ENCODE data around the gene CFAP157.

CFAP157 gene

GRCh38 chr9:127698985-127699670, 7.7 kb upstream of the CFAP157 start:
- intact Hi-C loops (cut with micrococcal nuclease): loop anchor here (1.0 kb wide), 1 partner anchor 16 kb away; the partner anchor contains the start of gene PTRH1
- peak overlapping the region; percentile 63 for H3K4me3 Mint-ChIP-seq
- peaks cover 3% of the 10 kb centered on the region for H3K27me3 Mint-ChIP-seq
- H3K36me3 Mint-ChIP-seq (ENCODE audit: low read depth): no peaks in the 10 kb centered on the region
- H3K27ac Mint-ChIP-seq: peak overlapping the region; percentile 96
- peaks cover 26% of the 10 kb centered on the region for H3K4me1 Mint-ChIP-seq (ENCODE audit: low read depth)
- H3K9me3 Mint-ChIP-seq: no peaks in the 10 kb centered on the region

GRCh38 chr9:127700140-127700539, 6.6 kb upstream of the CFAP157 start:
- intact Hi-C loops (cut with micrococcal nuclease): no loop called here

DNA sequence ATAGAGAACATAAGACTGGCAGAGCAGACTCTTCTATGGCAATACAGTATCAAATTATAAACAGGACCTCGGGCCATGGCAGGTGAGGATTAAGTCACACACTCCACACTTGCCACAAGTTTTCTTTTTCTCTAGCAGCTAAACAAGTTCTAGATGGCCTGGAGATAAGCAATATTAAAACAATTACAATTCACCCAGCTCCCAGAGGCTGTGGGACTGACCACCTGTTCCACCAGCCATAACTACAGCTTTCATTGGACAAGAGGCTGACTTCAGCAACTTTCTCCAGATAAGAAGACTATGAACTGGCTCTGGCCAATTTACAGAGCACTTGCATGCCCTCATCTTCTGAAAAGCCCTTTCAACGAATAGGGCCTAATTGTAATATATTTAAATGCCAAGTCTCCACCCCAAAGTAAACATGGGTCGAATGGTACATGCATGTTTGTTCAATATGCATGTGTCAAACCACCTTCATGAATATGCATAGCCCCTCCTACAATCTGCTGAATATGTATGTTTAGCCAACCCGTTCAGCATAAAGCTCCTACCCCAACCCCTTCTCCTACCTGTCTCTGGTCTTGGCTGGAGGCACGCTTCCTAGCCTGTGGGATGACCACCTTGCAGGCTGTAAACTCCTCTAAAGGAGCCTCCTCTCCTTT, 6.1 kb upstream of the CFAP157 start:
- no peak overlapping the region for H3K4me3 Mint-ChIP-seq
- H3K9me3 Mint-ChIP-seq: no peaks in the 10 kb centered on the region
- peaks cover 5% of the 10 kb centered on the region for H3K27me3 Mint-ChIP-seq

More at GRCh38 chr9:127700140-127700539, 6.6 kb upstream of the CFAP157 start:
- no peaks in the 10 kb centered on the region for H3K36me3 Mint-ChIP-seq (ENCODE audit: low read depth)
- H3K27ac Mint-ChIP-seq: peak overlapping the region; percentile 96
- H3K4me1 Mint-ChIP-seq (ENCODE audit: low read depth): peaks cover 26% of the 10 kb centered on the region
- H3K27me3 Mint-ChIP-seq: peaks cover 5% of the 10 kb centered on the region
- H3K9me3 Mint-ChIP-seq: no peaks in the 10 kb centered on the region
- no peak overlapping the region for H3K4me3 Mint-ChIP-seq

GRCh38 chr9:127703289-127703946, 3.4 kb upstream of the CFAP157 start:
- no peaks in the 10 kb centered on the region for H3K36me3 Mint-ChIP-seq (ENCODE audit: low read depth)
- peaks cover 23% of the 10 kb centered on the region for H3K4me1 Mint-ChIP-seq (ENCODE audit: low read depth)
- no peak overlapping the region for H3K4me3 Mint-ChIP-seq
- peaks cover 2% of the 10 kb centered on the region for H3K9me3 Mint-ChIP-seq
- peaks cover 7% of the 10 kb centered on the region for H3K27me3 Mint-ChIP-seq
- intact Hi-C loops (cut with micrococcal nuclease): no loop called here
- H3K27ac Mint-ChIP-seq: no peak overlapping the region

More for the DNA sequence above, 6.1 kb upstream of the CFAP157 start:
- intact Hi-C loops (cut with micrococcal nuclease): no loop called here
- H3K36me3 Mint-ChIP-seq (ENCODE audit: low read depth): no peaks in the 10 kb centered on the region
- peak overlapping the region; percentile 96 for H3K27ac Mint-ChIP-seq
- peaks cover 26% of the 10 kb centered on the region for H3K4me1 Mint-ChIP-seq (ENCODE audit: low read depth)

GRCh38 chr9:127705577-127706379, 1.0 kb upstream of the CFAP157 start:
- Mint-ChIP-seq H3K9me3 (peaks cover 8% of the 10 kb centered on the region), H3K36me3 (ENCODE audit: low read depth) (no peaks in the 10 kb centered on the region), H3K27ac (no peak overlapping the region), H3K27me3 (peaks cover 19% of the 10 kb centered on the region), H3K4me1 (ENCODE audit: low read depth) (peaks cover 6% of the 10 kb centered on the region), H3K4me3 (no peak overlapping the region)
- intact Hi-C loops (cut with micrococcal nuclease): no loop called here

DNA sequence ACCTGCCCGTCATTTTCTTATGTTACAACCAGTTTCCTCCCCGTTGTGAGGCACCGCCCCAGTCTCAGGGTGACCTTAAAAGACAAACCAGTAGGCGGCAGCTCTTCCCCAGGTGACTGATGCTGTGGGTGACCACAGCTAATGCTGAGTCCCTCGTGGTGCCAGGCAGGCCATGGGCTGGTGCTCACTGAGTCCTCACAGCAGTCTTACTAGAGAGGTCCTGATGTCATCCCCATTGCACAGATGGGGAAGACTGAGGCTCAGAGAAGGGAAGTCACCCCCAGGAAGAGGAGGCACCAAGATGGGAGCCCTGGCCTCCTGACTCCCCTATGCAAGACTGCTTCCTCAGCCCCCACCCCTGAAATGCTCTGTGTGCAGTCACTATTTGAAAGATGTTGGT, 978 bp downstream of the CFAP157 start:
- H3K27me3 Mint-ChIP-seq: peaks cover 23% of the 10 kb centered on the region
- H3K4me1 Mint-ChIP-seq (ENCODE audit: low read depth): peaks cover 24% of the 10 kb centered on the region
- H3K4me3 Mint-ChIP-seq: no peak overlapping the region
- H3K27ac Mint-ChIP-seq: no peak overlapping the region
- peaks cover 13% of the 10 kb centered on the region for H3K36me3 Mint-ChIP-seq (ENCODE audit: low read depth)
- H3K9me3 Mint-ChIP-seq: peaks cover 8% of the 10 kb centered on the region
- intact Hi-C loops (cut with micrococcal nuclease): no loop called here

- Mint-ChIP-seq H3K27me3 (peaks cover 23% of the 10 kb centered on the region), H3K4me3 (no peak overlapping the region), H3K9me3 (peaks cover 8% of the 10 kb centered on the region), H3K27ac (no peak overlapping the region), H3K4me1 (ENCODE audit: low read depth) (peaks cover 24% of the 10 kb centered on the region), H3K36me3 (ENCODE audit: low read depth) (peaks cover 13% of the 10 kb centered on the region)
- intact Hi-C loops (cut with micrococcal nuclease): no loop called here
These were observed 2.3 kb downstream of the CFAP157 start for GRCh38 chr9:127708952-127709587.

DNA sequence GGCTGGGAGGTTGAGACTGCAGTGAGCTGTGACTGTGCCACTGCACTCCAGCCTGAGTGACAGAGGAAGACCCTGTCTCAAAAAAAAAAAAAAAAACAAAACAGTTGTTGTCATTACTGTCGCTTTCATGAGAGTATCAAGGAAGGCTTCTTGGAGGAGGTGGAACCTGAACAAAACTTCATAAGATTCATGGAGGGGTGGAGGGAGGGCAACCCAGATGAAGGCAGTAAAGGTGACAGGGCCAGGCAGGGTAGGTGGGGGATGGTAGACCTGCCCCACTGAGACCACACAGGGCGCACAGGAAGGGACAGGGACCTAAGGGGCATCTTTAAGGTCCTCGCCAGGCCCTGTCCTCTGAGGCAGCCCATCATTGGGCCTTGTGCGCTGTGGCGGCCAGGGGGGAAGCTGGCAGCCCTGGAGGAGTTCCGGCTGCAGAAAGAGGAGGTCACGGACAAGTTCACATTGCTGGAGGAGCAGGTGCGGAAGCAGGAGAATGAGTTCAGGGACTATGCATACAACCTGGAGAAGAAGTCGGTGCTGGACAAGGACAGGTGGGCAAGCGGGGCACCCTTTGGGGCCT, 3.5 kb downstream of the CFAP157 start:
- Mint-ChIP-seq H3K4me1 (ENCODE audit: low read depth) (peaks cover 30% of the 10 kb centered on the region), H3K36me3 (ENCODE audit: low read depth) (peaks cover 17% of the 10 kb centered on the region), H3K27ac (no peak overlapping the region), H3K27me3 (peaks cover 25% of the 10 kb centered on the region), H3K4me3 (no peak overlapping the region), H3K9me3 (peaks cover 8% of the 10 kb centered on the region)
- intact Hi-C loops (cut with micrococcal nuclease): no loop called here

DNA sequence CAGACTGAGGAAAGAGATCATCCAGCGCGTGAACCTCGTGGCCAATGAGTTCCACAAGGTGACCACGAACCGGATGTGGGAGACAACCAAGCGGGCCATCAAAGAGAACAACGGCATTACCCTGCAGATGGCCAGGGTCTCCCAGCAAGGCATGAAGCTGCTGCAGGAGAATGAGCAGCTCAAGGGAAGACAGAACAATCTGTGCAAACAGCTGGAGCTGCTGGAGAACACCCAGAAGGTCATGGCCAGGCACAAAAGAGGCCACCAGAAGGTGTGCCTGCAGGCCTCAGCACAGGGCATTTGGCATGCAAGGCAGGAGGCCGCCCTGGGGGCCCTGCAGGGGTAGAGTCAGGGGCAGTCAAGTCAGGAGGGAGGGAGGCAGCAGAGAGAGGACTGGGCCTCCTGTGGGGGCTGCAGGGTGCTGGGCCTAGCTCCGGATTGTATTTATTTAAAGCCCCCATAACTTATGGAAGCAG, 4.5 kb downstream of the CFAP157 start:
- intact Hi-C loops (cut with micrococcal nuclease): no loop called here
- Mint-ChIP-seq H3K36me3 (ENCODE audit: low read depth) (peaks cover 21% of the 10 kb centered on the region), H3K9me3 (peaks cover 8% of the 10 kb centered on the region), H3K4me3 (no peak overlapping the region), H3K4me1 (ENCODE audit: low read depth) (peaks cover 36% of the 10 kb centered on the region), H3K27me3 (peaks cover 25% of the 10 kb centered on the region), H3K27ac (no peak overlapping the region)

DNA sequence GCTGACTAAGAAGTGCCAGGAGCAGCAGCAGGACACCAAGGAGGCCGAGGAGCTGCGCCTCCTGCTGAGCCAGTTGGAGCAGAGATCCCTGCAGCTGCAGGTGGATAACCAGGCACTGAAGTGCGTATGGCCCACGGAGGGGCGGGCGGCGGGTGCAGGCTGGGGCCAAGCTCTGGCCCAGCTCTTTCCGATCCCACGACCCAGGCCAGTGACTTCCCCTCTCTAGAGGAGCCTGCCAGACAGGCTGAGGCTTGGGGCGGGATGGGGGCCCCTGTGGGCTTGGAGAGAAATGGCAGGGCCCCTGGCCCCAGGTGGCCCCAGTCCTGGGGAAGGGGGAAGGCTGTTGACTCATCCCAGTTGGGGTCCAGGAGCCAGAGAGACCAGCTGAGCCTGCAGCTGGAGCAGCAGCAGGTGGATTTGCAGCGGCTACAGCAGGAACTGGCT, 5.1 kb downstream of the CFAP157 start:
- peaks cover 34% of the 10 kb centered on the region for H3K4me1 Mint-ChIP-seq (ENCODE audit: low read depth)
- intact Hi-C loops (cut with micrococcal nuclease): no loop called here

GRCh38 chr9:127712371-127712770, 5.6 kb downstream of the CFAP157 start:
- peaks cover 8% of the 10 kb centered on the region for H3K9me3 Mint-ChIP-seq
- H3K4me3 Mint-ChIP-seq: no peak overlapping the region
- peaks cover 21% of the 10 kb centered on the region for H3K36me3 Mint-ChIP-seq (ENCODE audit: low read depth)
- H3K27ac Mint-ChIP-seq: no peak overlapping the region
- intact Hi-C loops (cut with micrococcal nuclease): no loop called here
- peaks cover 30% of the 10 kb centered on the region for H3K4me1 Mint-ChIP-seq (ENCODE audit: low read depth)
- H3K27me3 Mint-ChIP-seq: peaks cover 23% of the 10 kb centered on the region

More for the DNA sequence above, 5.1 kb downstream of the CFAP157 start:
- H3K9me3 Mint-ChIP-seq: peaks cover 8% of the 10 kb centered on the region
- H3K27me3 Mint-ChIP-seq: peaks cover 24% of the 10 kb centered on the region
- peaks cover 21% of the 10 kb centered on the region for H3K36me3 Mint-ChIP-seq (ENCODE audit: low read depth)
- no peak overlapping the region for H3K27ac Mint-ChIP-seq
- no peak overlapping the region for H3K4me3 Mint-ChIP-seq

DNA sequence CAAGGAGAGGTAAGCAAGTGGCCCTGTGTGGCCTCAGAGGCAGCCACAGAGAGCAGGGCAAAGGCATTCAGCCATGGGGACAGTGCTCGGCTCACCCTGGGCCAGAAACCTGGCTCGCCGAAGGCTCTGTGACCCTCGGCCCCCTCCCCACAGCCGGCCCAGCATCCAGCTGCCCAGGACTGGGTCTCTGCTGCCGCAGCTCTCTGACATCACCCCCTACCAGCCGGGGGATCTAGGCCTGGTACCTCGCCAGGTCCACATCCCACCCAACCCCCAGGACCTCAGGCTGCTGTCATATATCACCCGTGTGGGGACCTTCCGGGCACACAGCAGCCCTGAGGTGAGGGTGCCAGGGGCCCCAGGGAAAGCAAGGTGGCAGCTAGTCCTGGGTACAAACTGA, 6.1 kb downstream of the CFAP157 start:
- Mint-ChIP-seq H3K4me1 (ENCODE audit: low read depth) (peaks cover 30% of the 10 kb centered on the region), H3K4me3 (no peak overlapping the region), H3K27me3 (peaks cover 23% of the 10 kb centered on the region), H3K27ac (no peak overlapping the region), H3K9me3 (peaks cover 8% of the 10 kb centered on the region), H3K36me3 (ENCODE audit: low read depth) (peaks cover 21% of the 10 kb centered on the region)
- intact Hi-C loops (cut with micrococcal nuclease): no loop called here
